Activated CD8-positive, alpha-beta memory T cell treated with anti-CD3 and anti-CD28 coated beads for 4 hours (primary cell): Measurements from ENCODE around the gene GALNT15.

Experiments used
- DNase-seq, 2 donors: peaks; one replicate each; pipeline ENCODE4 v3.0.0-alpha.2; 2020; ENCODE audit warnings: low read depth in 2 of 2

GALNT15 gene

GRCh38 chr3:16224325-16224724 lies 49.8 kb downstream of the GALNT15 start:
- no peak for DNase-seq

- DNase-seq, result no peak
Measured at GRCh38 chr3:16227566-16227965, 53.1 kb downstream of the GALNT15 start.

- no peak for DNase-seq
Measured at GRCh38 chr3:16229681-16230080, 55.2 kb downstream of the GALNT15 start.

- DNase-seq, result no peak
Measured at GRCh38 chr3:16231983-16232382, 57.5 kb downstream of the GALNT15 start.

- DNase-seq, result no peak
Measured at GRCh38 chr3:16233806-16234205, 59.3 kb downstream of the GALNT15 start.

GRCh38 chr3:16234281-16234680 lies 59.8 kb downstream of the GALNT15 start:
- DNase-seq, result no peak

DNA sequence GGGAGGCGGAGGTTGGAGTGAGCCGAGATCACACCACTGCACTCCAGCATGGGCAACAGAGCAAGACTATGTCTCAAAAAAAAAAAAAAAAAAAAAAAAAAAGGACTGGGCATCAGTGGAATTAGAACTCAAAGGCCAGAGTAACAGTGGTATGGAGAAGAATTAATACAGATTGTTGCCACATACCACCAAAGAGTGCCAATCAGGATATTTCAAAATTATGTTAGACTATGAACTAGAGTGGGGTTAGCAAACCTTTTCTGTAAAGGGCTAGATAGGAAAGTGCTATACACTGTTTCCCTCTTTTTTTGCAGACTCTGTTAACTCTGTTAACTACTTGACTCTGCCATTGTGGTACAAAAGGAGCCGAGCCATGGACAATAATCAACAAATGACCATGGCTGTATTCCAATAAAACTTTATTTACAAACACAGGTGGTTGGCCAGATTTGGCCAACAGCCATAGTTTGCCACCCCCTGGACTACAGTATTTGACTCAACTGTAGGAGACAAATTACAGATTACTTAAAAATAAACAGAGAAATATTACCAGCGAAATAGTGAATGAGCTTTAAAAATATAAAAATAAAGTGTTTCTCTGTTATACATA lies 61.7 kb downstream of the GALNT15 start:
- no peak for DNase-seq

- DNase-seq, result no peak
Measured at GRCh38 chr3:16236856-16237393, 62.4 kb downstream of the GALNT15 start.

DNA sequence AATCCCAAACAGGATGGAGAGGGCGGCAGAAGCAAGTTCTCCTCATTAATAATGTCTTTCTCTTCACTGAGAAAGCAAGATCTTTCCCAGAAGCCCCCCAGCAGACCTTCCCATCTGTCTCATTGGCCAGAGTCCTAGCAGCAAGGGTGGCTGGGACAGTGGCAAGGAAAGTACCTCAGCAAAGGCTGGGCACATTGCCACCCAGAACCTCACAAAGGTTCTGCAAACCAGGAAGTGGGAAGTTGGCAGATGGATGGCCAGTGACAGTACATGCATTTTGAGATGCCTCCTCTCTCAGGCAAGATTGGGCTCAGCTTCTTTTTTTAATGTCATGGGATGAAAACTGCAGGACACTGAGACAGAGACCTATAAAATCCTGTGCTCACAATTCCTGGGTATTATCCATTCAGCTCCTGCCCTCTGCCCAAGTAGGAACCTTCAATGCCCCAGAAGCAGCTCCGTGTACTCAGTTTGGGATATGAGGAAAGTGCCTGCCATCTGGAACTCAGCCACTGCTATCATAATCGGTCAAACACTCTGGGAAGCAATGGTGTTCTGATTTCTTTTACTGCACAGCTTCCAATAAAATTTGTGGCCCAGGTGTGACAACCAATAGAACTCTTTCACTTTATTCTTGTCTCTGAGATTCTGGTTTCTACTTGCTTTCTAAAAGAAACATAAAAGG lies 64.7 kb downstream of the GALNT15 start:
- DNase-seq, result no peak

GRCh38 chr3:16239780-16240179 lies 65.3 kb downstream of the GALNT15 start:
- no peak for DNase-seq

GRCh38 chr3:16240229-16241023 lies 65.9 kb downstream of the GALNT15 start:
- no peak for DNase-seq

GRCh38 chr3:16241225-16241624 lies 66.7 kb downstream of the GALNT15 start:
- no peak for DNase-seq

DNA sequence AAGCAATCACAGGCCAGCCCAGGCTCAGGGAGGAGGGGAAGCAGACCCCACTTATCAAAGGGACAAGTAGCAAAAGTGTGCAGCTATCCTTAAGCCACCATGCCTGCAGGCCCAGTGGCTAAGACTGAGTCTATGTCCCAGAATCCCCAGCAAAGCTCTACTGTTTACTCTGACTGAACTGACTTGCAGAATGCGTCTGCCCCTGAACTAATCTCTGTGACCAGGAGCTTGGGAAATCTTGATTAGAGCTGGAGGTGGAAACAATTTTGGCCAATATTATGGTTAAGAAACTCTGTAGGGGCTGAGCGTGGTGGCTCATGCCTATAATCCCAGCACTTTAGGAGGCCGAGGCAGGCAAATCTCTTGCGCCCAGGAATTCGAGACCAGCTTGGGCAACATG lies 67.7 kb downstream of the GALNT15 start:
- no peak for DNase-seq

GRCh38 chr3:16243706-16244490 lies 69.4 kb downstream of the GALNT15 start:
- no peak for DNase-seq

DNA sequence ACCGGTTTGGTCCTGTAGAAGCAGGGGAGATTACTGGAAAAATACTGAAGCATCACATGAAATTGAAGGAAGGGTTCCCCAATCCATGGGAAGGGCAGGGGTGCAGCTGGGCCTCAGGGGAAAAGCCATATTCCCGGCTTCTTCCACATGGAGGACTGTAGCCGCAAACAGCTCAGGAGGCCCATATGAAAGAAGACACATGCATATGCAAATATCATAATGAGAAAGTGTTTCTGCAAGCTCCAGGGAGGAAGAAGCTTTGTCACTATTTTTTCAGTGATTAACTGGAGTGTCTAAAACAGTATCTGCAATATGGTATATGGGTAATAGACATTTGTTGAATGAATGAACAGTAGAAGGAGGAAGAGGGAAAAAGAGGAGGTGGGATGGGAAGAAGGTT lies 71.1 kb downstream of the GALNT15 start:
- DNase-seq, result no peak

DNA sequence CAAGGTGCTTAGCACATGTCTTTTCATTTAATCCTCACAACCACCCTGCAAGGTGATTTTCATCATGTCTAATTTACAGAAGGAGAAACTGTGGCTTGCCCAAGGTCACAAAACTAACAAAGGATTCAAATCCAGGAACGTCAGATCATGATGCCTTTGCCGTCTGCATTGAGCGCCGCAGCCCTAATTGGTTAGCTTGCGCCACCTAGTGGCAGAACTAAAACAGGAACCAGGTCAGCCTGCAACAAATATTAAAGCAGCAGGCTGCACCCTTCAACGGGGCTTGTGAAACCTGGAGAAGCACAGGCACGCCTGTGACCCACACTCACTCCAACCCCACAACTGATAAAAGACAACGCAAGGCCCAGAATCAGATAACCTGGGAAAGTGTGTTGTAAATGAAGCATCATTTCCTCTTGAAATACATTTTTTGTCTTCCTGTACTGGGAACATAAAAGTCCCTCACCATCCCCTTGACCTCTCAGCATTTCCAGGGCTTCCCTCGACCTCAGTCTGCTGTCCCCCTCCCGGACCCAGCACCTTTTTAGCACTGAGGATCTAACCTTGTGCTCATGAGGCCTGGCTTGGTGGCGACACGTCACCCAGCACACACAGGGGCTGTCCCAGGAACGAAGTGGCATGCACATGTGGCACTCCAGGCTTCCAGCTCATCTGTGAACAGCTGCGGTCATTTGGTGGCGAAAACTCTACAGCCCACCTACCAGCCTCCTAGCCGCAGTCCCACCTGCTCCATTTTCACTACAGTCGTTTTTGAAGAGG lies 73.0 kb downstream of the GALNT15 start:
- peak; percentile 51 to 55 for DNase-seq

DNA sequence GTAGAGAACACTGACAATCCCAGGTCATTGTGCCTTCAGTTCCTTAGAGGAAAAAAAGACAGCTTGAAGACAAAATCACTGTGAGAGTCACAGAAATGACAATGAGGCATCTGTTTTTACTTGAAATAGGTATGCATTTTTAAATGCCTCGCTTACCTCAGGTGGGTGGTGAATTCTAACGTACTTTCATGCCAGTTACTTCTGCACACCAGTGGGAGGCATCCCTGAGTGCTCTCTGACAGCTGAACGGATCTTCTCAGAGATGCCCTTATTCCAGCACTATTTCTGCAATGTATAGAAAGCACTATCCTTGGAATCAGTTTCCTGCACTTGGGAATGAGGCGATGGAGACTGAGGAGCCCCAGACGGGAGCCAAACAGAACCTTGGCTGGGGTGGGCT lies 74.1 kb downstream of the GALNT15 start:
- DNase-seq, result no peak

- no peak for DNase-seq
Measured at GRCh38 chr3:16249336-16249735, 74.9 kb downstream of the GALNT15 start.

- no peak for DNase-seq
Measured at GRCh38 chr3:16249886-16250285, 75.4 kb downstream of the GALNT15 start.

DNA sequence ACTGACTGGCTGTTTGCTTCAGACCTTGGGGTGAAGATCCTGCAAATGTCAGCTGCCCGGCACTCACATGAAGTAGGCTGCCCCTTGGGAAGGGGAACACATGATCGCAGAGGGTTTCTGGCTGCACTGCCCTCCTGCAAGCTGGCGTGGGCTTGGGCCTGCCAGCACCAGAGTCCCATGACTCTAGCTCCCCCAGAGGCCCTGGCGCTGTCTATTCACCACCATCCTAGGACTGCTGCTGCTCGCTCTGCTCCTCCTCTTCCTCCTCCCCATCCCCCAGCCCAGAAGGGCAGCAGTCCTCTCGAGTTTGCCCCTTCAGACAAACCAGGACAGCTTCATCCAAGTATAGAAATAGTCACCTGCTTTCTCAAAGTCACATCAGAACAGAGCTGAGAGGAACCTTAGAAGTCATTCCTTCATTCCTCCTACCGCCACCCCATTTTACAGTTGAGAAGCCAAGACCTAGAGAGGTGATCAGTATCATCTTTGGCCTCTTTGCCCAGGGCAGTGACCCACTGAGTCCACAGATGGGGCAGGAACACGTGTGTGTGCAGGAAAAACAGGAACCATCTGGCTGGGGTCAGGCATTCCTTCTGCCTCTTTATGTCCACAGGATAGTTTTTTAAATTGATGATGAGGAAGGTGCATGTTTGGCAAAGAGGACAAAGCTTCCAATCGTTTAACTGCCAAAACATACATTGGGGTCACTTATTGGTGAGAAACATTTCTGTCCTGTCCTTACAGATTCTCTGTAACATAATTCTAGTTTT lies 77.0 kb downstream of the GALNT15 start:
- DNase-seq, result no peak
